ENCODE data around the gene RNF26. TPM values are rescaled to one million over a fixed set of nuclear protein-coding genes. Genes with fewer than 3 reads are reported as not detected.

The RNF26 gene
- total and polyA plus RNA-seq, 2 of the 4 experiments (the other 2 are of a cell fraction), result 3.4 to 36.7 TPM

- Histone ChIP-seq H2AK5ac (ENCODE audit: low read depth, low read length) (peak overlapping the region; percentile 96), H2AFZ (replicated peaks; ENCODE audit: low read length, poor library complexity) (peak overlapping the region; percentile 90), H4K5ac (ENCODE audit: low read depth, low read length) (peak overlapping the region; percentile 50; the same call in 1 of the 2 replicates), H2BK120ac (ENCODE audit: low read depth, low read length) (peak overlapping the region; percentile 92), H3K27me3 (ENCODE audit: control insufficient read depth, insufficient read depth, low read length) (no peaks in the 10 kb centered on the region), H3K79me1 (ENCODE audit: low read depth in 1 of 2, low read length in 2 of 2) (peaks cover 9 to 50% of the 10 kb centered on the region in 2 experiments; a peak in 3 of 4 replicates), H3K14ac (replicated peaks; ENCODE audit: low read depth, low read length) (peak overlapping the region; percentile 57), H2BK15ac (ENCODE audit: low read depth, low read length) (peak overlapping the region; percentile 78; the same call in 1 of the 3 replicates), H3K4me2 (ENCODE audit: low read depth, low read length) (no peak overlapping the region), H2BK5ac (ENCODE audit: low read depth, low read length, poor library complexity, severe bottlenecking) (peak overlapping the region; percentile 69), H3K9me1 (ENCODE audit: insufficient read depth, low read length) (peaks cover 19% of the 10 kb centered on the region), H4K8ac (ENCODE audit: low read depth in 2 of 2, low read length in 2 of 2) (peak overlapping the region; percentile 77 to 95), H3K4me1 (ENCODE audit: control insufficient read depth, insufficient read depth, low read length) (peaks cover 49% of the 10 kb centered on the region), H2BK20ac (ENCODE audit: low read depth, low read length) (peak overlapping the region; percentile 86), H3K9ac (ENCODE audit: low read depth, low read length) (no peak overlapping the region), H3K18ac (ENCODE audit: low read depth, low read length) (no peak overlapping the region), H4K91ac (ENCODE audit: insufficient read depth, low read depth, low read length) (peak overlapping the region; percentile 91), H3K4ac (ENCODE audit: low read depth, low read length) (peak overlapping the region; percentile 86), H4K20me1 (ENCODE audit: insufficient read depth, low read length) (peaks cover 14% of the 10 kb centered on the region), H2AK9ac (replicated peaks; ENCODE audit: low read depth, low read length, poor library complexity) (peak overlapping the region; percentile 83), H3K36me3 (ENCODE audit: control insufficient read depth, insufficient read depth, low read length) (peaks cover 1% of the 10 kb centered on the region; the same call in 1 of the 2 replicates), H3K9me3 (ENCODE audit: control insufficient read depth, insufficient read depth, low read length) (no peaks in the 10 kb centered on the region), H3K27ac (ENCODE audit: insufficient read depth, low read length) (peak overlapping the region; percentile 38), H3K23ac (ENCODE audit: low read depth, low read length) (0 out of 2 replicates have a peak overlapping the region, but pooled peaks have one; percentile 31), H3K56ac (ENCODE audit: extremely low read depth, insufficient read depth, low read length) (peak overlapping the region; percentile 47; the same call in 1 of the 2 replicates), H3K4me3 (ENCODE audit: insufficient read depth, low read depth, low read length) (no peak overlapping the region)
- 67% methylated on average over 6 of the region's 11 CpGs; no CpG with 5 or more reads in 1 of the 2 experiments for WGBS, 2 experiments (ENCODE audit: extremely low coverage in 2 of 2, insufficient read length in 1 of 2)
- in situ Hi-C loops (cut with MboI; ENCODE audit: low sequenced_read_pairs), result no loop called here
- dilution Hi-C loops (cut with HindIII; ENCODE audit: low sequenced_read_pairs, unreplicated experiment), result no loop called here
- intact Hi-C loops (cut with micrococcal nuclease), result loop anchor here (2.0 to 5.0 kb wide), 2 partner anchors 19 to 172 kb away; partner anchors contain the start of gene ABCG4
- ChIA-PET CTCF (no interaction called here), POLR2A (ENCODE audit: unreplicated experiment) (interaction anchor here (1.0 kb wide), 1 partner anchor 18 kb away, joined by 3 read pairs; no protein-coding TSS in a partner anchor)
- no peak for TF ChIP-seq RFX5 (IDR thresholded peaks at IDR 0.05; ENCODE audit: low read depth, low read length)
- TF ChIP-seq MXI1 (IDR thresholded peaks at IDR 0.05; ENCODE audit: borderline replicate concordance, low read depth, low read length), result no peak
- BruUV-seq (replicated peaks), result no TSS peak
- DNase-seq (no peak), ATAC-seq (ENCODE audit: low read depth) (no peak)
Observed at GRCh38 chr11:119319700-119320239, 14.6 kb upstream of the RNF26 start.

Data from IMR-90 (cell line).